B cell (primary cell): ENCODE data around the gene CCDC86. TPM values are rescaled to one million over a fixed set of nuclear protein-coding genes. Genes with fewer than 3 reads are reported as not detected.

Experiments
- ATAC-seq: fragments of 200-7000 bp; cut with Tn5 transposase; one replicate; pipeline ENCODE4 v1.10.0; 2021; ENCODE audit warnings: low read depth, mild to moderate bottlenecking, moderate number of reproducible peaks, moderate library complexity
- CTCF ChIA-PET: fragments of 350-600 bp; sonication (Branson Sonifier 250); formaldehyde crosslinking; loops from one replicate; lab custom pipeline; 2021; ENCODE audit warnings: antibody characterized with exemption, inconsistent platforms; lab: Charles Lee
- POLR2A ChIA-PET: fragments of 350-600 bp; sonication (Branson Sonifier 250); formaldehyde crosslinking; loops from one replicate; lab custom pipeline; 2021; ENCODE audit warnings: antibody characterized with exemption; lab: Charles Lee
- DNase-seq: peaks from one replicate; pipeline ENCODE4 v3.0.0; 2013
- H2AFZ ChIP-seq: 2 replicates; pipeline ENCODE4 v1.6.1; 2012; ENCODE audit warnings: mild to moderate bottlenecking, low read depth, low read length; ENCODE audit not compliant: insufficient read depth, poor library complexity, severe bottlenecking
- H3K27ac ChIP-seq, 2 donors: 1 replicate in 1 of 2; 2 replicates in 1 of 2; pipeline ENCODE4 v1.5.1; 2012 to 2013; ENCODE audit warnings: low read length in 2 of 2, mild to moderate bottlenecking in 2 of 2, moderate library complexity in 1 of 2
- H3K27me3 ChIP-seq, 4 experiments: fragments of 200-600 bp in 1 of 4; sonication (generic) in 1 of 4; replicated peaks in 1 of 4; 1 replicate in 2 of 4; 2 replicates in 2 of 4; pipeline versions ENCODE4 v1.6.1 to v1.7.0; 2013 to 2016; ENCODE audit warnings: low read length in 3 of 4, mild to moderate bottlenecking in 2 of 4, mixed read lengths in 1 of 4, moderate library complexity in 1 of 4; ENCODE audit not compliant: insufficient read depth in 4 of 4, control insufficient read depth in 3 of 4; ENCODE audit errors: control extremely low read depth in 1 of 4
- H3K36me3 ChIP-seq, 2 experiments: replicated peaks in 1 of 2; 1 replicate in 1 of 2; 2 replicates in 1 of 2; pipeline versions ENCODE4 v1.6.1 to v1.7.1; 2013; ENCODE audit warnings: low read length in 1 of 2; ENCODE audit not compliant: insufficient read depth in 2 of 2, control insufficient read depth in 1 of 2; ENCODE audit errors: control extremely low read depth in 1 of 2, extremely low read depth in 1 of 2
- H3K4me1 ChIP-seq, 2 donors: fragments of 200-600 bp in 1 of 2; sonication (generic) in 1 of 2; 1 replicate in 1 of 2; 2 replicates in 1 of 2; pipeline versions ENCODE4 v1.5.1 to v1.6.1; 2013 to 2017; ENCODE audit warnings: low read length in 2 of 2; ENCODE audit not compliant: control insufficient read depth in 2 of 2, insufficient read depth in 2 of 2
- H3K4me2 ChIP-seq: replicated peaks from 2 replicates; pipeline ENCODE3; 2012; ENCODE audit warnings: mild to moderate bottlenecking, low read depth, low read length; ENCODE audit not compliant: poor library complexity, severe bottlenecking
- H3K4me3 ChIP-seq, 5 experiments: fragments of 200-600 bp in 1 of 5; sonication (generic) in 1 of 5; 1 replicate in 3 of 5; 2 replicates in 2 of 5; pipeline versions ENCODE4 v1.5.1 to v1.7.0; 2011 to 2016; ENCODE audit warnings: low read length in 4 of 5, mild to moderate bottlenecking in 4 of 5, low read depth in 2 of 5, control low read depth in 1 of 5, moderate library complexity in 1 of 5; ENCODE audit not compliant: insufficient read depth in 1 of 5; ENCODE audit errors: control extremely low read depth in 1 of 5, extremely low read depth in 1 of 5
- H3K79me2 ChIP-seq: fragments of 200-600 bp; sonication (generic); one replicate; pipeline ENCODE4 v1.6.0; 2016; ENCODE audit warnings: low read length; ENCODE audit not compliant: control insufficient read depth, insufficient read depth
- H3K9ac ChIP-seq: fragments of 200-600 bp; sonication (generic); 2 replicates; pipeline ENCODE4 v1.6.1; 2017; ENCODE audit warnings: mild to moderate bottlenecking, low read length, moderate library complexity
- H3K9me3 ChIP-seq, 3 donors: one replicate each; pipeline versions ENCODE4 v1.6.1 to v1.7.1; 2013; ENCODE audit warnings: low read length in 2 of 3; ENCODE audit not compliant: control insufficient read depth in 2 of 3, insufficient read depth in 1 of 3; ENCODE audit errors: control extremely low read depth in 1 of 3
- H4K20me1 ChIP-seq: 2 replicates; pipeline ENCODE4 v1.6.0; 2012; ENCODE audit warnings: mild to moderate bottlenecking, low read length; ENCODE audit not compliant: insufficient read depth, control insufficient read depth, poor library complexity, severe bottlenecking
- H3K27ac Mint-ChIP-seq: one replicate; pipeline ENCODE4 v1.8.0; 2021; ENCODE audit warnings: mixed read lengths
- H3K27me3 Mint-ChIP-seq: one replicate; pipeline ENCODE4 v1.8.0; 2021; ENCODE audit warnings: mixed read lengths
- H3K4me1 Mint-ChIP-seq: one replicate; pipeline ENCODE4 v1.8.0; 2021; ENCODE audit warnings: mixed read lengths
- H3K4me3 Mint-ChIP-seq: one replicate; pipeline ENCODE4 v1.8.0; 2021; ENCODE audit warnings: mixed read lengths
- H3K9me3 Mint-ChIP-seq: one replicate; pipeline ENCODE4 v1.8.0; 2022; ENCODE audit warnings: mixed read lengths; ENCODE audit not compliant: insufficient read depth
- EZH2 ChIP-seq: IDR thresholded peaks from 2 replicates; pipeline ENCODE4 v1.6.1; 2012; ENCODE audit warnings: borderline replicate concordance, low read depth, mild to moderate bottlenecking, moderate library complexity, low read length; ENCODE audit not compliant: insufficient read depth, poor library complexity, severe bottlenecking
- WGBS: methylation state at CpG from one replicate; pipeline ENCODE4 v1.1.5; 2013; ENCODE audit warnings: missing lambda C conversion rate; ENCODE audit not compliant: insufficient coverage; 5-methylcytosine and 5-hydroxymethylcytosine counted together
- intact Hi-C: fragments of 100-400 bp; cut with micrococcal nuclease; formaldehyde crosslinking; loops from one replicate; pipeline ENCODE4 v1.10.0; 2022
- polyA plus RNA-seq: library from polyadenylated mRNA; depleted of rRNA; stranded (reverse); fragments of >200 nt; gene quantifications from 2 replicates; pipeline ENCODE4 v1.2.3, GENCODE V29; 2012
- total RNA-seq, 2 donors: library from RNA; stranded (reverse); fragments of 120-200 nt in 1 of 2; gene quantifications; 1 replicate in 1 of 2; 2 replicates in 1 of 2; pipeline versions ENCODE4 v1.2.3 to v1.2.4, GENCODE V29; 2013 to 2022
- TF ChIP-seq, protein P1 (sequence below): fragments of 200-600 bp; IDR thresholded peaks from one replicate; pipeline ENCODE4 v1.8.0; 2022; ENCODE audit warnings: antibody characterized with exemption, mild to moderate bottlenecking

The CCDC86 gene
- total and polyA plus RNA-seq, 2 donors (not counting 1 experiment from before 2014, with no cell fraction given), result 10.5 to 12.4 TPM

- Mint-ChIP-seq H3K27ac (peak overlapping the region; percentile 93), H3K4me3 (peak overlapping the region; percentile 93), H3K27me3 (no peaks in the 10 kb centered on the region), H3K9me3 (no peaks in the 10 kb centered on the region), H3K4me1 (peaks cover 48% of the 10 kb centered on the region)
- H3K27ac ChIP-seq, result peak overlapping the region; percentile 38 to 81
- intact Hi-C loops, result loop anchor here (1.0 to 5.0 kb wide), 5 partner anchors 67 to 584 kb away; partner anchors contain the start of genes CPSF7, DDB1, SLC15A3 and TKFC
- peaks cover 32 to 33% of the 10 kb centered on the region in 2 donors for H3K4me1 ChIP-seq
- DNase-seq, result no peak
- H3K4me3 ChIP-seq, result peak overlapping the region; percentile 19 to 97 (median 88)
- H3K9ac ChIP-seq, result peak overlapping the region; percentile 90
- 17% methylated on average over 18 of the region's 23 CpGs for WGBS
- no peaks in the 10 kb centered on the region for H3K9me3 ChIP-seq
- peak overlapping the region; percentile 89 for H3K4me2 ChIP-seq
- TF ChIP-seq, protein P1, sequence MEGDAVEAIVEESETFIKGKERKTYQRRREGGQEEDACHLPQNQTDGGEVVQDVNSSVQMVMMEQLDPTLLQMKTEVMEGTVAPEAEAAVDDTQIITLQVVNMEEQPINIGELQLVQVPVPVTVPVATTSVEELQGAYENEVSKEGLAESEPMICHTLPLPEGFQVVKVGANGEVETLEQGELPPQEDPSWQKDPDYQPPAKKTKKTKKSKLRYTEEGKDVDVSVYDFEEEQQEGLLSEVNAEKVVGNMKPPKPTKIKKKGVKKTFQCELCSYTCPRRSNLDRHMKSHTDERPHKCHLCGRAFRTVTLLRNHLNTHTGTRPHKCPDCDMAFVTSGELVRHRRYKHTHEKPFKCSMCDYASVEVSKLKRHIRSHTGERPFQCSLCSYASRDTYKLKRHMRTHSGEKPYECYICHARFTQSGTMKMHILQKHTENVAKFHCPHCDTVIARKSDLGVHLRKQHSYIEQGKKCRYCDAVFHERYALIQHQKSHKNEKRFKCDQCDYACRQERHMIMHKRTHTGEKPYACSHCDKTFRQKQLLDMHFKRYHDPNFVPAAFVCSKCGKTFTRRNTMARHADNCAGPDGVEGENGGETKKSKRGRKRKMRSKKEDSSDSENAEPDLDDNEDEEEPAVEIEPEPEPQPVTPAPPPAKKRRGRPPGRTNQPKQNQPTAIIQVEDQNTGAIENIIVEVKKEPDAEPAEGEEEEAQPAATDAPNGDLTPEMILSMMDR, result no peak
- no peak for TF ChIP-seq EZH2
- no peaks in the 10 kb centered on the region for H3K27me3 ChIP-seq
- peaks cover 34% of the 10 kb centered on the region for H3K79me2 ChIP-seq
- no peak for ATAC-seq
- peak overlapping the region; percentile 96 for H2AFZ ChIP-seq
- POLR2A ChIA-PET, result no interaction called here
- no peaks in the 10 kb centered on the region for H4K20me1 ChIP-seq
- peaks cover 0 to 6% of the 10 kb centered on the region in 2 experiments for H3K36me3 ChIP-seq
- CTCF ChIA-PET, result interaction anchor here (0.8 to 4.8 kb wide), 4 partner anchors 12 to 1265 kb away, joined by 3 to 27 read pairs (median 4); no protein-coding TSS in a partner anchor
Observed at GRCh38 chr11:60842668-60843600, 1.0 kb downstream of the CCDC86 start.
